Tibial artery (tissue), 4 donors: ENCODE data around the gene GARIN6.
A peak's percentile ranks its signal among the peaks of the same experiment; 100 is the strongest.

ENCODE experiments used
- DNase-seq, 2 donors: peaks; one replicate each; pipeline ENCODE4 v3.0.0-alpha.2; 2019
- H3K27ac ChIP-seq, 2 donors: fragments of 200-600 bp; sonication (generic) in 1 of 2; 1 replicate in 1 of 2; 2 replicates in 1 of 2; pipeline ENCODE4 v1.5.1; 2018 to 2019; ENCODE audit warnings: mild to moderate bottlenecking in 1 of 2
- H3K27me3 ChIP-seq, 2 donors: fragments of 200-600 bp; sonication (generic) in 1 of 2; one replicate each; pipeline versions ENCODE4 v1.5.1 to v1.6.0; 2016 to 2019
- H3K36me3 ChIP-seq, 3 donors: fragments of 200-600 bp; sonication (generic) in 2 of 3; one replicate each; pipeline ENCODE4 v1.5.1; 2016 to 2019; ENCODE audit warnings: mild to moderate bottlenecking in 2 of 3
- H3K4me1 ChIP-seq, 4 donors: fragments of 200-600 bp; sonication (generic) in 2 of 4; 1 replicate in 3 of 4; 2 replicates in 1 of 4; pipeline ENCODE4 v1.5.1; 2016 to 2019
- H3K4me3 ChIP-seq, 2 donors: fragments of 200-600 bp; sonication (generic) in 1 of 2; 1 replicate in 1 of 2; 2 replicates in 1 of 2; pipeline ENCODE4 v1.5.1; 2018 to 2019; ENCODE audit warnings: mild to moderate bottlenecking in 2 of 2
- H3K9me3 ChIP-seq, 3 donors: fragments of 200-600 bp; sonication (generic) in 1 of 3; one replicate each; pipeline ENCODE4 v1.5.1; 2016 to 2019
- CTCF ChIP-seq, 2 experiments: fragments of 200-600 bp in 1 of 2; fragments of 450-650 bp in 1 of 2; IDR thresholded peaks; one replicate each; pipeline ENCODE4 v1.5.1; 2017 to 2019; ENCODE audit warnings: antibody characterized with exemption in 2 of 2, mild to moderate bottlenecking in 1 of 2, moderate library complexity in 1 of 2
- intact Hi-C: fragments of 100-400 bp; cut with DNase I; formaldehyde crosslinking; loops from one replicate; pipeline ENCODE4 v1.15.0; 2023; ENCODE audit warnings: low total_unique reads

The GARIN6 gene

GRCh38 chr12:99680276-99680675 is 32.7 kb downstream of the GARIN6 start:
- no peak for DNase-seq
- no peak for TF ChIP-seq CTCF (IDR thresholded peaks at IDR 0.05)
- no peaks in the 10 kb centered on the region for H3K9me3 ChIP-seq

GRCh38 chr12:99686142-99686541 is 38.6 kb downstream of the GARIN6 start:
- H3K27me3 ChIP-seq = no peaks in the 10 kb centered on the region
- peaks cover 0 to 3% (median 0%) of the 10 kb centered on the region in 3 donors for H3K9me3 ChIP-seq
- intact Hi-C loops = no loop called here
- peaks cover 0 to 3% (median 0%) of the 10 kb centered on the region in 4 donors for H3K4me1 ChIP-seq
- no peak for DNase-seq
- H3K27ac ChIP-seq = no peak overlapping the region
- no peak for TF ChIP-seq CTCF (IDR thresholded peaks at IDR 0.05)
- no peaks in the 10 kb centered on the region for H3K36me3 ChIP-seq
- no peak overlapping the region for H3K4me3 ChIP-seq

More at GRCh38 chr12:99680276-99680675, 32.7 kb downstream of the GARIN6 start:
- Histone ChIP-seq H3K4me3 (no peak overlapping the region), H3K36me3 (no peaks in the 10 kb centered on the region), H3K4me1 (peaks cover 0 to 46% (median 4%) of the 10 kb centered on the region in 4 donors), H3K27ac (peak overlapping the region in 1 of 2 donors; percentile 19), H3K27me3 (no peaks in the 10 kb centered on the region)
- intact Hi-C loops = no loop called here

GRCh38 chr12:99695050-99695449 is 47.5 kb downstream of the GARIN6 start:
- no peak for TF ChIP-seq CTCF (IDR thresholded peaks at IDR 0.05)
- no peak for DNase-seq
- intact Hi-C loops = no loop called here
- H3K27me3 ChIP-seq = no peaks in the 10 kb centered on the region
- H3K27ac ChIP-seq = no peak overlapping the region
- peaks cover 0 to 3% (median 0%) of the 10 kb centered on the region in 3 donors for H3K36me3 ChIP-seq
- no peak overlapping the region for H3K4me3 ChIP-seq
- H3K4me1 ChIP-seq = peaks cover 0 to 5% (median 0%) of the 10 kb centered on the region in 4 donors
- H3K9me3 ChIP-seq = peaks cover 0 to 5% (median 0%) of the 10 kb centered on the region in 3 donors
